ENCODE data around the gene CNTNAP2. TPM values are rescaled to one million over a fixed set of nuclear protein-coding genes. Genes with fewer than 3 reads are reported as not detected.

CNTNAP2 gene
- total and polyA plus RNA-seq, 12 donors: 0.07 to 0.77 (median 0.24) TPM

GRCh38 chr7:146720195-146720594, 603.6 kb downstream of the CNTNAP2 start:
- intact Hi-C loops (cut with DNase I): no loop called here
- Histone ChIP-seq H3K4me3 (no peak overlapping the region), H3K27me3 (no peaks in the 10 kb centered on the region), H3K27ac (no peak overlapping the region), H3K36me3 (no peaks in the 10 kb centered on the region), H3K4me1 (no peaks in the 10 kb centered on the region), H3K9me3 (peaks cover 0 to 15% (median 0%) of the 10 kb centered on the region in 11 donors)
- ATAC-seq (no peak), DNase-seq (no peak)
- WGBS, 2 donors: 47 to 54% methylated on average over 2 of the region's 2 CpGs
- TF ChIP-seq CTCF (IDR thresholded peaks at IDR 0.05): no peak

- no peaks in the 10 kb centered on the region for H3K27me3 ChIP-seq
- H3K4me1 ChIP-seq: no peaks in the 10 kb centered on the region
- TF ChIP-seq CTCF (IDR thresholded peaks at IDR 0.05): no peak
- no peak overlapping the region for H3K27ac ChIP-seq
- intact Hi-C loops (cut with DNase I): no loop called here
- peaks cover 0 to 15% (median 0%) of the 10 kb centered on the region in 11 donors for H3K9me3 ChIP-seq
- no peak overlapping the region for H3K4me3 ChIP-seq
- WGBS, 2 donors: 52 to 64% methylated on average over 1 of the region's 1 CpG
- no peak for ATAC-seq
- no peak for DNase-seq
- no peaks in the 10 kb centered on the region for H3K36me3 ChIP-seq
Observed at GRCh38 chr7:146722986-146723385, 606.4 kb downstream of the CNTNAP2 start.

- ATAC-seq: no peak
- Histone ChIP-seq H3K27ac (no peak overlapping the region), H3K36me3 (no peaks in the 10 kb centered on the region), H3K27me3 (no peaks in the 10 kb centered on the region), H3K4me1 (no peaks in the 10 kb centered on the region), H3K9me3 (peaks cover 0 to 15% (median 0%) of the 10 kb centered on the region in 11 donors), H3K4me3 (no peak overlapping the region)
- intact Hi-C loops (cut with DNase I): no loop called here
- no peak for TF ChIP-seq CTCF (IDR thresholded peaks at IDR 0.05)
- DNase-seq: no peak
- WGBS, 2 donors: 79 to 85% methylated on average over 3 of the region's 3 CpGs
Observed at GRCh38 chr7:146725520-146725919, 608.9 kb downstream of the CNTNAP2 start.

GRCh38 chr7:146728141-146728540, 611.5 kb downstream of the CNTNAP2 start:
- no peak for TF ChIP-seq CTCF (IDR thresholded peaks at IDR 0.05)
- WGBS, 2 donors: 89% methylated on average over 5 of the region's 5 CpGs
- Histone ChIP-seq H3K27ac (no peak overlapping the region), H3K36me3 (no peaks in the 10 kb centered on the region), H3K4me3 (no peak overlapping the region), H3K9me3 (peaks cover 0 to 5% (median 0%) of the 10 kb centered on the region in 11 donors), H3K27me3 (no peaks in the 10 kb centered on the region), H3K4me1 (no peaks in the 10 kb centered on the region)
- intact Hi-C loops (cut with DNase I): no loop called here
- DNase-seq (no peak), ATAC-seq (no peak)

All from heart right ventricle (tissue), 16 donors.